DMS114 treated with DMSO at 0.1 percent for 48 hours (cell line): ENCODE data around the gene KIF23.
A peak's percentile ranks its signal among the peaks of the same experiment; 100 is the strongest.
"Not testable (repeated sequence)": the region's sequence is repeated elsewhere in the genome, so short reads cannot be mapped to it uniquely, and the experiment has no call there.

ENCODE experiments used
- DNase-seq: peaks from one replicate; lab custom pipeline; 2025; ENCODE audit not compliant: unreplicated experiment; lab: John Stamatoyannopoulos, UW

KIF23 gene

DNA sequence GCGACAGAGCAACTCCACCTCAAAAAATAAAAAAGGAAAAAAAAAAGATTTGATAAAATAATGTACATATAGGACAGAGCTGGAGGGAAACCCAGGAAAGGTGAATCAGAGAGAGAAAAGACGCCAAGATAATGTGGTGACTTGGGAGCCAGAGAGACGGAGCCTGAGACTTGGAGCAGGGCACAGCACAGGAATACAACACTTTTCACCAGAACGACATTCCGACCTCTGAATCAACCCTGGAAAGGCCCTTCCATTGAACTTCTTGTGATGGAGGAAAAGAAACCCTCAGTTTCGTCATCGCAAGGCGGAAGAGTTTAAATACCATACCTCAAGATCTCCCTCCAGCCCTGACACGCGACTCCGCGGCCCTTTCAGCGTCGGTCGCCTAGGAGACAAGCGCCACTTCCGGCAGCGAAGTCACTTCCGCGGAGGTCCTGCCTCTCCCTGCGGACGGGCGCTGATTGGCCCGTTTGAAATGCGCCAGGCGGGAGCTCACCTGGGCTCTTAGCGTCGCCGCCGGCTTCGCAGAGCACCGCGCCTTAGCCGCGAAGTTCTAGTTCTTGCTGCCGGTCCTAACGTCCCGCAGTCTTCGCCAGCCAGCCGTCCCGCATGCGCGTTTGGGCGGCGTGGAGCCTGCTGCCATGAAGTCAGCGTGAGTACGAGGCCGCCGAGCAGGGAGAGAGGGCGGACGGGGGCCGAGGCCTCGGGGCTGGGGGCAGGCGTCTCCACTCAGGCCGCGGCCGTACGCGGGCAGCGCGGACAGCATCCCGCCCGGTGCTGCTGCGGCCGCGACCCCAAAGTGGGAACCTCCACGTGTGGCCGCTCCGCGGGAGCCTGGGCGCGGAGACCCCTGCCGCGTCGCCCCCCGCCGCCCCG, at the start of gene KIF23:
Gene KIF23 (plus strand): TSS at position 528 of the 879 bp plus-strand sequence. CDS start 117 bp downstream, at position 645.
- peak; percentile 86 for DNase-seq

DNA sequence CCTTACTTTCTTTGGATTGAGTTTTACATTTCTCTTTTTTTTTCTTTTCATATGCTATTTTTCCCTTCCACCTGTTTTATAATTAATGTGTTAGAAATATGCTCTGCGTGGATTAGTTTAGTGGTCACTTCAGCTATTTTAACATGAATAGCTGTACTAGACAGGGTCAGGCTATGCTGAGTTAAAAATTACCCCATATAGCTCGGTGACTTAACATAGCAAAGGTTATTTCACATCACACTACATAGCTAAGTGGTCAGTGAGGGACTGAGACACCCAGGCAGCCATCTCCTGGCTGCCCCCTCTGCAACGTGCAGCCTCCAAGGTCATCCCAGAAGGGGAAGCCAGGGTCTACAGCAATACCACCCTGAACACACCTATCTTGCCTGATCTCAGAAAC, 46.9 kb upstream of the KIF23 start:
- no peak for DNase-seq

DNA sequence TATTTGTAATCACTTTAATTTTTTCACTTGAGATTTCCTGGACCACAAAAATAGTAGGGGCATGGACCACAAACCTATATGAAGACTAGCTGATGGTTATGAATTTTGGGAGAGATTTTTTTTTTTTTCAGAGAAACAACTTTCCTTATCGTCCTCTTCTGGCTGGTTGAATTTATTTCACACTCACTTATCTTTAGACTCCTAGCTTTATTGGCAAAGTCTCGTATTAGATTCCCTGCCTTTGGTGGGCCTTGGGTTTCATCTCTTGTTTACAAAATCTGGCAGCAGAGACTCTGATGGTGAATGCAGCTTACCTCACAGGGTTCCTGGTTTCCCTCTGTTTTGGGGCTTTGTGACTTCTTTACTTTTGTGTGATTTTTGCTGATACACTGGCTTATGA, 44.5 kb upstream of the KIF23 start:
- DNase-seq, result no peak

DNA sequence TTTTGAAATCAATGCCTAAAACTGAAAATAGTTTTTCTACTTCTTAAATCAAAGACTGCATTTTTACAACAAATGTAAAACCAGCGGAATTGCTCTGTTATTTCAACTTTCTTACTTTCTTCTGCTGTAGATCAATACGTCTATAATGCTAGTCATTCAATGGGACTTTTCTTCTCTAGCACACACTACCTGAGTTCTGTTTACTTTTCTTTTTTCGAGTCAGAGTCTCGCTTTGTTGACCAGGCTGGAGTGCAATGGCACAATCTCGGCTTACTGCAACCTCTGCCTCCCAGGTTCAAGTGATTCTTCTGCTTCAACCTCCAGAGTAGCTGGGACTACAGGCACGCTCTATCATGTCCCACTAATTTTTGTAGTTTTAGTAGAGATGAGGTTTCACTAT, 40.7 kb upstream of the KIF23 start:
- DNase-seq, result no peak

DNA sequence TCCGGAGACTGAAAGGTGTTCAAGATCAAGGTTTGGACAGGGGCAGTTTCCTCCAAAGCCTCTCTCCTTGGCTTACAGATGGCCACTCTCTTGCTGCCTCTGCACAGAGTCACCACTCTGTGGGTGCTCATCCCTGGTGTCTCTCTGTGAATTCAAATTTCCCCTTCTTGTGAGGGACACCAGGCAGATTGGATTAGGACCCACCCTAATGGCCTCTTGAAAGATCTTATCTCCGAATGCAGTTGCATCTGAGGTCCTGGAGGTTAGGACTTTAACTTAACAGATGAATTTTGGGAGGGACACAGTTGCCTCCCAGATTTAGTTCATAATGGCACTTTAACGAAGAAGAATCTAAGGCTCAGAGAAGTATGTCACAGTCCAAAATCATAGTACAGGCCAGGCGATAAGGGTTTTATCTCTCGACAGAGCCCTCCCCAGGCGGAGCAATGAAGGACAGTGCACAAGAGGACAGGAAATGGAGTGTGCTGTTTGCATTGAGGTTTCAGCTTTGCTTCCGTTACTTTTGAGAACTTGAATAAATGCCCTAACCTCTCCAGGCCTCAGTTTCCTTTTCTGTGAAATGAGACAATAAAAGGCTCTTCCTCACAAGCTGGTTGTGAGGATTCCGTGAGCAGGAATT, 38.9 kb upstream of the KIF23 start:
- no peak for DNase-seq

DNA sequence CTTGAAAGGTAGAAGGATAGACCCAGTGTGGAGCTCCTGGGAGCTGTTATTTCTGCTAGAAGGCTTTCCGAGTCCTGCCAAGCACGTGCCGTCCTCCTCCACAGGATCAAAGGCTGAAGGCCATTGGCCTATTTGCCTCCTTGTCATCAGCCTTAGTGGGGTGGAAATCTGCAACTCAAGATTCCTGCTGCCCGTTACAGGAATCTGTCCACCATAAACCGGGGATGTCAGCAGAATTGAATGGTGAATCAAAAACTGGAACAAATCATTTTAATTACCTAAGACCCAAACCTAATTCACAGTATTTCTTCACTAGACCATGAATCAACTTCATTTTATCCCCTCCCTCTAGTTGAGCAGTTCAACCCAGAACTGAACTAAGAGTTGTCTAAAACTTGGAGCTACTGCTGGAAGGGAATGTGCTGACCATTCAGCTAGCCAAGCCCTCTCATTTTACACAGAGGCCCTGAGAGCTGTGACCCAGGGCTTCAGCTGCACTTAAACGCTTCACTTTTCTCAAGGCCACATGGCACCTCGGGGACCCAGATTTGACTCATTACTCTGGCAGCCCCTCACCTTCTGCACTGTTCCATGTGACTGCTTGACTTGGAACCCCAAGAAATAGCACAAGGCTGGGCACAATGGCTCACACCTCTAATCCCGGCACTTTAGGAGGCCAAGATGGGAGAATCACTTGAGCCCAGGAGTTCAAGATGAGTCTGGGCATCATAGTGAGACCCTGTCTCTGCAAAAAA, 36.8 kb upstream of the KIF23 start:
- DNase-seq, result no peak

DNA sequence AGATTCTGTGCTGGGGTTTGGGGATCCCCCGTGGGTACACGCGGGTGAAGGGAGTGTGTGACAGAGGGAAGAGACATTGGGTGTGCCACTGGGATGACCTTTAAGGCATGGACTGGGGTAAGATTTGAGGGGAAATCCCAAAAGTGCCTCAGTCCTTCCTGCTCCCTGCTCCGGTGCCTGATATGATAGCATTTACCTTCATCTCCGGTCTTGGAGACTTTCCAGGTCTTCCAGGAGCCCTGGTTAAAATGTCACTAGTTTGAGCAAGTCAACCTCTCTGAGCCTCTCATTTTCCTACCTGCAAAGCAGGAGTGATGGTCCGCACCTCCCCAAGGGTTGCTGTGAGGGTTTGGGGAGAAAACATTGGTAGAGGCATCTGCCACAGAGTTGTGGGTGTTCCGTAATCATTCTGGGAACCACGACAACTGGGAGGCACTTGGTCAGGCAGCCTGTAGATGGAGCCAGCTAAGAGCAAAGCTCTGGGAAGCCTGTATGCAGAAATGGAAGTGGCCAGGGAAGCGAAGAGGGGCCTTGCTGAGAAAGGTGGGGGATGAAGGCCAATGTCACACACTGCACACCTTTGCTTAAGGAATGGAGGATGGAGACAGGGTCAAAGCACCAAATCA, 33.9 kb upstream of the KIF23 start:
- no peak for DNase-seq

DNA sequence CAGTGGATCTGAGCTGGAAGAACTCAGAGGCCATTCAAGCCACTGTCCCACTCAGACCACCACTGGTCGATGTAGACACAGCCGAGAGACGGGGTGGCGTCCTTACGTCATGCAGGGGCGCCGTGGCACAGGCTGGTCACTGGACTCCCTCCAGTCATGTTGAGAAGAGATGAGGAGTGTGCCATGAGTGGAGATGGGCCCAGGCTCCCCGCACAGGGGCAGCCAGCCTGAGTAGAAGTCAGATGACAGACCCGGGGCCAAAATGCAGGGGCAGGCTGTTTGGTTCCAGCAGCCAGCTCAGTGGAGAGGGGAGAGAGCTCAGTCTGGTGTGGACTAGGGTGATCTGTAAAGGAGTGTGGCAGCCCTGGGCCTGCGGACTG, 33.4 kb upstream of the KIF23 start:
- DNase-seq, result no peak

DNA sequence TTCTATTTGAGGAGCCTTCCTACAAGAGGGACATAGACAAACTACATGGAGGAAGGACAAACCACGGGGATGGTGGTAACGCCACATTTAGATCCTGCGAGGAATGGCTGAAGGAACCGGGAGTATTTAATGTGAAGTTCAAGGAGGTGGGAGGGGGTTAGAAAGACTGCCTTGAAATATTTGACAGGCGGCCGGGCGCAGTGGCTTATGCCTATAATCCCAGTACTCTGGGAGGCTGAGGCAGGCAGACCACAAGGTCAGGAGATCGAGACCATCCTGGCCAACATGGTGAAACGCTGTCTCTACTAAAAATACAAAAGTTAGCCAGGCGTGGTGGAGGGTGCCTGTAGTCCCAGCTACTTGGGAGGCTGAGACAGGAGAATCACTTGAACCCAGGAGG, 32.0 kb upstream of the KIF23 start:
- DNase-seq, result not testable (repeated sequence)

DNA sequence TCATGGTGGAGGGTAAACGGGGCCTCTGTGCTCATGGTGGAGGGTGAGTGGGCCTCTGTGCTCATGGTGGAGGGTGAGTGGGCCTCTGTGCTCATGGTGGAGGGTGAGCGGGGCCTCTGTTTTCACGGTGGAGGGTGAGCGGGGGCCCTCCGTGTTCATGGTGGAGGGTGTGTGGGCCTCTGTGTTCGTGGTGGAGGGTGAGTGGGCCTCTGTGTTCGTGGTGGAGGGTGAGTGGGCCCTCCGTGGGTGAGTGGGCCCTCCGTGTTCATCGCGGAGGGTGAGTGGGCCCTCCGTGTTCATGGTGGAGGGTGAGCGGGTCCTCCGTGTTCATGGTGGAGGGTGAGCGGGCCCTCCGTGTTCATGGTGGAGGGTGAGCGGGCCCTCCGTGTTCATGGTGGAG, 30.1 kb upstream of the KIF23 start:
- not testable (repeated sequence) for DNase-seq

DNA sequence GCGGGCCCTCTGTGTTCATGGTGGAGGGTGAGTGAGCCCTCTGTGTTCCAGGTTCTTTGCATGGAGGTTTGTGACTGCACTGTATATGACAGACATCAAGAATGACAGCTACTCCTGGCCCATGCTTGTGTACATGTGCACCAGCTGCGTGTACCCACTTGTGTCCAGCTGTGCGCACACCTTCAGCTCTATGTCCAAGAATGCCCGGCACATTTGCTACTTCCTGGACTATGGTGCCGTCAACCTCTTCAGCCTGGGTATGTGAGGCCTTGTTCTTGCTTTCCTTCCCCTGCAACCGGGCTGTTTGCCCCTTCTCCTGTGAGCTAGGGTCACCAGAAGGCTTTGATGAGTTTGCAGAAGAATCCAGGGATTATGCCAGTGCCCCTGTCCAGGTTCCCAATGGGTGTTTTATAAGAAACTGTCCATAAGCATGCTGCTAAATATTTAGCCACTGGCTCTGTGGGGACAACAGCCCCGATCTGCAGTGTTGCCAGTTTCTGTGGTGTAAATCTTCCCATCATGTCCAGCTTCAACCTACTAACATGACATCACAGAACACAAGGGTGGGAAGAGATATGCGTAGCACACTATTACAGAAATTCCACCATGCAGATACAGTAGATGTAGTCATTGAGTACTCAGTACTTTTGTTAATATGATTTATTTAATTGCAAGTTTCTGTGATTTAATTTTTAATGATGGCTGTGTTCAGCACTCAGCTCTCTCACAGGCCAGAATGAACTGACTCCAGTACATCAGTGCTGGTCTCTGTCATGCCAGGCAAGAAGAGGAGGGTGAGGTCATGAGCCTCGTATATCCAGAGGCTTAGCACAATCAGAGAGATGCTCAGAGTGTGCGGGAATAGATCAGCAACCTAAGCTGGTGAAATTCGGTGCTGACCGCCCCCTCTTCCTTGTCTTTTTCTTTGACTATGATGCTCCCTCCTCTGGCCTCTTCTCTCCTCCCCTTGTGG, 29.2 kb upstream of the KIF23 start:
- no peak for DNase-seq

DNA sequence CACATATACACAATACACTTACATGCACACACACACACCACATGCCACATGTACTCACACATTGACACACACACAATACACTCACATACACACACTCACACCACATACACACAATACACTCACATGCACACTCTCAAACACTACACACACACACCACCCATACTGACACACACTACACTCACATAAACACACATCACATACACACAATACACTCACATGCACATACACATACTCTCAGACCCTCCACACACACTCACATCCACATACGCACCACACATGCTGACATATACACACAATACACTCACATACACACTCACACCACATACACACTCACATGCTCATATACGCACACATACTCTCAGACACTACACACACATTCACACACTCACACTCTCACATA, 28.3 kb upstream of the KIF23 start:
- DNase-seq, result no peak

DNA sequence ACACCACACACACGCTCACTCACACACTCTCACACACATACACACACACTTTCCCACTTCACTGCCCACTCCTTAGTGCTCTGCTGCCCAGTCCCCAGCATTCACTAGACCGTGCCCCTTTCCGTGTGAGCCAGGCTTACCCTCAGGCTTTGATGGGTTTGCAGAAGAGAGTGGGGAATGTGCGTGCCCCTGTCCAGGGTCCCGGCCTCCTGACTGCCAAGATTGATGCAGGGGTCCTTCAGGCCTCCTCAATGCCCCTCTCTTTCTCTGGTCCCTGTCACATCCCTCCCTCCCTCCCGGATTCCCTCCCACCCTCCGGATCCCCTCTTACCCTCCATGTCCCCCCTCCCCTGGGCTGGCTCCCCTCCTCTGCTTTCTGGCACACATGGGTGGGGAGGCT, 27.9 kb upstream of the KIF23 start:
- no peak for DNase-seq

DNA sequence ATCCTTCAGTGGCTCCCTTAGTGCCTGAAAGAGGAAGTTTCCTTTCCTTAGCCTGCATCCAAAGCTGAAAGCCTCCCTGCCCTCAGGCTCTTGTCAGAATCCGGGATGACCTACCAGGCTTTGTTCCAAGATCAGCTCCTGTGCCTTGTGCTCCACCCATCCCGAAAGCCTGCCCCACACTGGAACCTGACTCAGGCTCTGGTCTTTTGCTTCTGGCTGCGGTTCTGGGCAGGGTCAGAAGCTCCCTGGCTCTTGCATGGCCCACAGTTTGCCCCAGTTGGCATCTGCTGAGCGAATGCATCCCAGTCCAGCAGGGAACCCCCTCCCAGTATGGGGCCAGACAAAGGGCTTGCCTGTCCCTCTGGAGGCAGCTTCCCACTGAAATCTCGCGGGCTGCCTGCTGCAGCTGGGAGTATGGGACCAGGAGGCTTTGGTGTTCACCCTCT, 25.9 kb upstream of the KIF23 start:
- no peak for DNase-seq

DNA sequence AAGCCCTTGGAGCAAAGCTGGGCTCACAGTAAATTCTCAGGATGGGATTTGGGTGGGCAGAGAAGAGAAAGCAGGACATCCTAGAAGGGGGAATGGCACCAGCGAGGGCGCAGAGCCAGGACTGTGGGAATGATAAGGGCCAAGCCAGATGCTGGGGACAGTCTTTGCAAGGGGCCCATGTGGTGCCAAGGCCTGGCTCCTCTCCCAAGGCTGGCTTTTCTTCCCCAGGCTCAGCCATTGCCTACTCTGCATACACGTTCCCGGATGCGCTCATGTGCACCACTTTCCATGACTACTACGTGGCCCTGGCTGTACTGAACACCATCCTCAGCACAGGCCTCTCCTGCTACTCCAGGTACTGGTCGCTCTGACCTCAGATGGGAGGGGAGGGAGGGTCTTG, 24.7 kb upstream of the KIF23 start:
- DNase-seq, result no peak

DNA sequence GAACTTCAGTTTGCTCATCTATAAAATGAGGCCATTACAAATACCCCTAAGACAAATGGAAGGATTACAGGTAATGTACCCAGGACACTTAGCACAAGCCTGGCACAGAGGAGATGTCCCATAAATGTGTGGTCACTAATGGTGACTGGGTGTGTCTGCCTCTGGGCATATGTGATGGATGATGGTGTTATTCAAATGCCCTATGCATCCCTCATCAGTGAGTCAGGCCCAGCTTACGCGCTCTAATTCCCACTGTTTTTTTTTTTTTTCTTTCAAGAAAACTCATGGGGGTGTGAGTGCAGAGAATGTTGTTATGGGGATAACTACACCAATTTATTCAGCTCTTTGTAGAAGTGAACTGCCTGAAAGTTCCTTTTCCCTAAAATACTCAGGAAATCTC, 23.6 kb upstream of the KIF23 start:
- no peak for DNase-seq

DNA sequence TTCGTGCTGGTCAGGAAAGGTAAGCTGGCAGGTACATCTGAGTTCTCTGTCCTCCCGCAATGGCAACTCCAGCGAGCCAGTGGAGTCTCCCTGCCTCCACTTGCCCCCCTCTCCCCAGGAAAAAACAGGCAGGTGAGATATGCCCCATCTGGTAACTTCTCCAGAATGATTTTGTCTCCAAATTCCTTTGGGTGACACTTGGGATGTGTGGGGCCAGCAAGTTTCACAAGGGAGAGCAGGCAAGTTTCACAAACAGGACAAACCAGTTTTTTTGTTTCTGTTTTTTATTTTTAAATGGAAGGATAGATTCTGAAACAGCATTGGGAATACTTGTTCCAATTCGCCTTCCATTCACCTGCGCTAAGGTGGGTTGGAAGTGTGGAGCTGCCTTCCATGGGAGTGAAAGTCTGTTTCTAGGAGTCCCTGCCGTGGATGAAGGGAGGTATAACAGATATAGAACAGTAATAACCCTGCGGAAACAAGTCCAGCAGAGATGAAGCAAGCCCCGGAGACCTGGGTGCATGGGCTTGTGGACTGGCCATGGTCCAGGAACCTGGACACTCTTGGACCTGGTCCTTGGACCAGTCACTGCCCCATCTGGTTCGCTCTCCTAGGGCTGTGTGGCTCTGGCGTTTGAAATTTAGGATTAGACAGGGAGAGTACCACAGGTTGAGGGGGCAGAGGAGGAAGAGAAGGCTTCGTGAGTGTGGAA, 22.9 kb upstream of the KIF23 start:
- DNase-seq, result no peak

DNA sequence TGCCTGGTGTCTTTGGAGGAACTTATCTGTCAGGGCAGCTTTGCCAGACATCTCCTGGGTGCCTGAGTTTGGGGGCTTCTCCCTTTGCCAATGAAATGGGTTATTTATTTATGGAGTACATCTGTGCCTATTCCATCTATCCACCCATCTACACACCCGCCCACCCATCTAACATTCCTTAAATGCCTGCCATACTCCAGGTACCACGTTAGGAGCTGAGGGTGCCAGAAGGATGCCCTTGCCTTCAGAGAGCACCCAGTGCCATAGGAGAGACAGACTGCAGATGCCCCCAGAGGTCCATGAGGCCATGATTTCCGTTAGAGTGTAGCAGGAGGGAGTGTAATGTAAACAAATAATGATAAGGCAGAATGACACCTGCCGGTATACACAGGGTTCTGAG, 21.8 kb upstream of the KIF23 start:
- DNase-seq, result no peak

DNA sequence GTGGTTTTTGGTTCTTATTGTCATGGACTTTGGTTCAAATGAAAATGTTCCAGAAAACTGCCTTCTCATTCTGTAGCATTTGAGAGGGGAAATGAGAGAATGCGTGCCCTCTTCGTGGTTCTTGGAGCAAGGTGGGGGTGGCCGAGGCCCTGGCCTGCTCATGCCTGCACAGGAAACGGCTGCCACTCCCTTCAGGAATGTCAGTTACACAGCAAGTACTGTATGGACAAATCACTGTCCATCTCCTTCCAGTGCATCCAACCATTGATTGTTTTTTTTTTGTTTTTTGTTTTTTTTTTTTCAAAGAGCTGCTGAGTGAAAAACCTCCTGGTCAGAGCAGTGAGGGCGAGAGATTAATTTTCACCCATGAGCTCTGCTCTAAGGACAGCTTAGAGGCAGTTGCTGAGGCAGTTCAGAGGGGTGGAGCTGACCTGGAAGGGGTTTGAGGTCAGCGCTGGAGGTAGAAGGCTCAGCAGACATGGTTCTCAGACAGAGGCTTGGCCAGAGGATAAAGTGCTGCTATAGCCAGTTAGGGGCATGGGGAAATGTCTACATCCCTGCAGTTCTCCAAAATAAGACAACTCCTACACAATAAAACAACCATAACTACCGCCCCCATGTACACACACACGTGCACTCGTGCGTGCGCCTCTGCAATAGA, 20.2 kb upstream of the KIF23 start:
- DNase-seq, result no peak
